ENCODE results near the gene PIK3C3.

DNA sequence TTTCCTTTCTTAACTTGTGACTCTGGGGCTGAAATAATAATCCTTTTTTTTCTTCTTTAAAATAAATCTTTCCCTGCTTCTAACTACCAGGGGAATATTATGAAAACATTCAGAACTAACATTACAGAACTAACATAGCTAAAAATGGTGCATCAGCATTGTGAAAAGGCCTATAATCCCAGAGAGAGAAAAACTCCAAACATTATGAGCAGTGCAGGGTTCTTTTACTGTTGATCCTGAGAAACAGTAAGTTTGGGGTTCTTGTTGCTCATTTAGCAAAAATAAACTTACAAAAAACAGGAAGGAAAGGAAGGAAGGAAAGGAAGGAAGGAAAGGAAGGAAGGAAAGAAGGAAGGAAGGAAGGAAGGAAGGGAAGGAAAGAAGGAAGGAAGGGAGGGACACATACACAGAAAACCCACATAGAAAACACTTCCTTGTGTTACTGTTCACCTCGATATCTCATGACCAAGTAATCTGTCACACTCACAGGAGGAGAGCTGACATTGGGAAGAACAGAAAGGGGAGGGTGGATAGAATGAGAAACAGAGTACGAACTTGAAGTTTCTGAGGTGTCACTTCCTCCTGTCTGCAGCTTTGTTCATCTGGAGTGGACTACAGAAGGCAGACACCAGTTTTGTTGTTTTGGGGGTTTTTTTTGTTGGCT is 18.4 kb upstream of the PIK3C3 start:
- TF ChIP-seq EZH2phosphoT487 (IDR thresholded peaks at IDR 0.05; ENCODE audit: borderline replicate concordance, low read length) = no peak
- TF ChIP-seq, protein P1, sequence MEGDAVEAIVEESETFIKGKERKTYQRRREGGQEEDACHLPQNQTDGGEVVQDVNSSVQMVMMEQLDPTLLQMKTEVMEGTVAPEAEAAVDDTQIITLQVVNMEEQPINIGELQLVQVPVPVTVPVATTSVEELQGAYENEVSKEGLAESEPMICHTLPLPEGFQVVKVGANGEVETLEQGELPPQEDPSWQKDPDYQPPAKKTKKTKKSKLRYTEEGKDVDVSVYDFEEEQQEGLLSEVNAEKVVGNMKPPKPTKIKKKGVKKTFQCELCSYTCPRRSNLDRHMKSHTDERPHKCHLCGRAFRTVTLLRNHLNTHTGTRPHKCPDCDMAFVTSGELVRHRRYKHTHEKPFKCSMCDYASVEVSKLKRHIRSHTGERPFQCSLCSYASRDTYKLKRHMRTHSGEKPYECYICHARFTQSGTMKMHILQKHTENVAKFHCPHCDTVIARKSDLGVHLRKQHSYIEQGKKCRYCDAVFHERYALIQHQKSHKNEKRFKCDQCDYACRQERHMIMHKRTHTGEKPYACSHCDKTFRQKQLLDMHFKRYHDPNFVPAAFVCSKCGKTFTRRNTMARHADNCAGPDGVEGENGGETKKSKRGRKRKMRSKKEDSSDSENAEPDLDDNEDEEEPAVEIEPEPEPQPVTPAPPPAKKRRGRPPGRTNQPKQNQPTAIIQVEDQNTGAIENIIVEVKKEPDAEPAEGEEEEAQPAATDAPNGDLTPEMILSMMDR (IDR thresholded peaks at IDR 0.05; ENCODE audit: low read depth, low read length, poor library complexity, severe bottlenecking) = no peak
